IPS-18c (cell line): ENCODE results near the gene VIM.
"Not testable (repeated sequence)": the region's sequence is repeated elsewhere in the genome, so short reads cannot be mapped to it uniquely, and the experiment has no call there.

ENCODE experiments used
- H3K4me3 ChIP-seq: 2 replicates; pipeline ENCODE4 v1.7.0; 2013; ENCODE audit warnings: low read depth, mild to moderate bottlenecking, low read length, moderate library complexity; ENCODE audit not compliant: insufficient read depth
- H3K9me3 ChIP-seq: one replicate; pipeline ENCODE4 v1.6.1; 2013; ENCODE audit warnings: mild to moderate bottlenecking, low read length, moderate library complexity; ENCODE audit not compliant: control insufficient read depth, insufficient read depth

VIM gene

DNA sequence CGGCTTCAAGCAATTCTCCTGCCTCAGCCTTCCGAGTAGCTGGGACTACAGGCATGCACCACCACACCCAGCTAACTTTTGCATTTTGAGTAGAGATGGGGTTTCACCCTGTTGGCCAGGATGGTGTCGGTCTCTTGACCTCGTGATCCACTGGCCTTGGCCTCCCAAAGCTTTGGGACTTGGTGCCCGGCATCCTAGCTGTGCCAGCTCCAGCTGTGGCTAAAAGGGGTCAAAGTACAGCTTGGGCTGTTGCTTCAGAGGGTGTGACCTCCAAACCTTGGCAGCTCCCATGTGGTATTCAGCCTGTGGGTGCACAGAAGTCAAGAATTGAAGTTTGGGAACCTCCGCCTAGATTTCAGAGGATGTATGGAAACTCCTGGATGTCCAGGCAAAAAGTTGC is 38.5 kb downstream of the VIM start:
- H3K4me3 ChIP-seq, H3K9me3 ChIP-seq: not testable (repeated sequence)

- Histone ChIP-seq H3K4me3 (no peak overlapping the region), H3K9me3 (no peaks in the 10 kb centered on the region)
Measured at GRCh38 chr10:17272648-17273047, 44.6 kb downstream of the VIM start.

GRCh38 chr10:17273403-17273802 is 45.4 kb downstream of the VIM start:
- no peaks in the 10 kb centered on the region for H3K9me3 ChIP-seq
- H3K4me3 ChIP-seq: no peak overlapping the region

GRCh38 chr10:17276756-17277424 is 48.8 kb downstream of the VIM start:
- Histone ChIP-seq H3K9me3 (peaks cover 4% of the 10 kb centered on the region), H3K4me3 (no peak overlapping the region)

- H3K4me3 ChIP-seq: peak overlapping the region; percentile 15; the same call in 1 of the 2 replicates
- peaks cover 10% of the 10 kb centered on the region for H3K9me3 ChIP-seq
Measured at GRCh38 chr10:17278607-17279240, 50.7 kb downstream of the VIM start.

DNA sequence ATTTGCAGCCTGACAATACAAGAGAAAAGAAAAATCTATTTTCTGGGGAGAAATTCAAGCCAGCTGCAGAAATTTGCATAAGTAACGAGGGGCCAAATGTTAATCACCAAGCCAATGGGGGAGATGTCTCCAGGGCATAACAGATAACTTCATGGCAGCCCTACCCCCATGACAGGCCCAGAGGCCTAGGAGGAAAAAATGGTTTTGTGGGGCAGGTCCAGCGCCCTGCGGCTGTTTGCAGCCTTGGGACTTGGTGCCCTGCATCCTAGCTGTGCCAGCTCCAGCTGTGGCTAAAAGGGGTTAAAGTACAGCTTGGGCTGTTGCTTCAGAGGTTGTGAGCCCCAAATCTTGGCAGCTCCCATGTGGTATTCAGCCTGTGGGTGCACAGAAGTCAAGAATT is 54.3 kb downstream of the VIM start:
- H3K9me3 ChIP-seq: peaks cover 12% of the 10 kb centered on the region
- H3K4me3 ChIP-seq: no peak overlapping the region

DNA sequence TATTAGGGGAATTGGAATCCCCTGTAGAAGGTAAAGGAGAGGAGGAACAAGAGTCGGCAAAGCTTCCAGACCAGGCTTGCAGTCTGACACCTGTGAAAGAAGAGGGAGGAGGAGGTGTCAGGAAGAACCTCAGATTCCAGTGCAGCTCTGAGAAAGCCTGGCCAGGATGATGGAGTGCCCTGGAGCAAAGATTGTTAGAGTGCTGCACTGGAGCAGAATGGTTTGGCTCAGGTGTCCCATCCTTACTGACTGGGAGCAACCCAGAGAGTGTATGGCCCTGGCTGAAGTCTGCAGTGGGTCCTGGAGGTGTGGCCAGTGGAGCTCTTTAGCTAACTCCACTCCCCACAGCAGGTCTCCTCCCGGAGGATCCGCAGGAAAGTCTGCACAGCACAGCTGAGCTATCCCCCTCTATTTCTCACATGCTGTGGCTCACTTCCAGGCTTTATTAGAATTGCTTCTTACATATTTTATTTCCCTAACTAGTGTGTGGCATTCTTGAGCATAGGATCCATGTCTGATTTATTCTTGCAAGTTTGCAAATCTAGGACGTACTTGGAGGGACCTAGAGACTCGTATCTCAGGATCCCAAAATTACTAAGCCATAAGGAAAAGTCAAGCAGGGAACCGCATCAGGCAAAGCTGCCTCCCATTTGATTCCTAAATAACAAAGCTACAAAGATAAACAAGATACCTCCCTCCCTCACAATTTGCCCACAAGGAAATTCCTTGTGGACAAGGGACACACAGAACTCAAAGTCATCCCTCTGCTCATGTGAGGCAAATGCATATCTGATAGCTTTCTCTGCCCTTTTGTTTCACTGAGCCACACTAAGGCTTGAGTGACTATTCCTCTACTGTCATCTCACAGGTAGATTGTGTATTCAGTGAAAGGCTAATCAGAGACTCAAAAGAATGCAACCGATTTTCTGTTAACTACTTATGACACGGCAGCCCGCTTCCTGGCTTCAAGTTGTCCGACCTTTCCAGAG is 58.8 kb downstream of the VIM start:
- Histone ChIP-seq H3K9me3 (peaks cover 10% of the 10 kb centered on the region), H3K4me3 (no peak overlapping the region)
